ENCODE measurements around the gene C2CD4B. TPM values are rescaled to one million over a fixed set of nuclear protein-coding genes. Genes with fewer than 3 reads are reported as not detected.

The C2CD4B gene
- polyA plus RNA-seq, 1 donor (not counting 4 experiments of a cell fraction or from before 2014, with no cell fraction given) = not detected

DNA sequence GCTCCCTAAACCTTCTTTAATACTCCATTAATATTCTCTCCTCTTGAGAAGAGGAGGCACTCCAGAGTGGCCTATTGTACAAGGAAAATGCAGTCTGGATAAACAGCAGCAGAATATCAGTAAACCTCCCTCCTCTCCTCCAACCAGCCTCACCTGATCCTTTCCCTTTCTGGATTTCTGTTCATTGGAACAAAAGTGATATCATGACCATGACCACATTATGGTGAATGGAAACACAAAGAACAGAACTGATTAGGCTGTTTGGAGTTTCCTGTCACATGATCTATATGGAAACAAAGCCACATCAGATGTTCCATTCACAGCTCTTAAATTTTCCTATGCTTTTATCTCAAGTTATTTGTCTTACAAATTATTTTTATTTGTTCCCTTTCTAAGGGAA lies 14.6 kb downstream of the C2CD4B start:
- Histone ChIP-seq H3K27me3 (ENCODE audit: control insufficient read depth, extremely low read depth, insufficient read depth, low read length) (no peaks in the 10 kb centered on the region), H3K9me3 (ENCODE audit: control insufficient read depth, low read depth, low read length) (no peaks in the 10 kb centered on the region), H3K4me2 (ENCODE audit: control insufficient read depth, extremely low read depth, insufficient read depth, low read depth, low read length) (no peak overlapping the region), H3K4me1 (ENCODE audit: control insufficient read depth, extremely low read depth, insufficient read depth, low read length) (no peaks in the 10 kb centered on the region), H4K20me1 (ENCODE audit: control insufficient read depth, extremely low read depth, insufficient read depth, low read length) (no peaks in the 10 kb centered on the region), H3K27ac (ENCODE audit: control insufficient read depth, insufficient read depth, low read length) (no peak overlapping the region), H3K4me3 (ENCODE audit: control insufficient read depth in 2 of 3, extremely low read depth in 1 of 3, insufficient read depth in 2 of 3, low read depth in 1 of 3, low read length in 3 of 3) (no peak overlapping the region), H3K36me3 (ENCODE audit: control insufficient read depth in 2 of 2, extremely low read depth in 1 of 2, insufficient read depth in 2 of 2, low read length in 2 of 2) (no peaks in the 10 kb centered on the region), H3K9me1 (ENCODE audit: control insufficient read depth, extremely low read depth, insufficient read depth, low read length) (no peaks in the 10 kb centered on the region), H3K9ac (ENCODE audit: control insufficient read depth, extremely low read depth, insufficient read depth, low read length) (no peak overlapping the region), H2AFZ (ENCODE audit: control insufficient read depth, low read length) (no peak overlapping the region), H3K79me2 (ENCODE audit: control insufficient read depth, insufficient read depth, low read length) (no peaks in the 10 kb centered on the region)
- DNase-seq (ENCODE audit: low read depth, low spot score) (no peak), FAIRE-seq (no peak)
- dilution Hi-C loops (cut with MboI; ENCODE audit: extremely low pct_ligation_motif_present, low sequenced_read_pairs) = no loop called here
- TF ChIP-seq, protein P1, sequence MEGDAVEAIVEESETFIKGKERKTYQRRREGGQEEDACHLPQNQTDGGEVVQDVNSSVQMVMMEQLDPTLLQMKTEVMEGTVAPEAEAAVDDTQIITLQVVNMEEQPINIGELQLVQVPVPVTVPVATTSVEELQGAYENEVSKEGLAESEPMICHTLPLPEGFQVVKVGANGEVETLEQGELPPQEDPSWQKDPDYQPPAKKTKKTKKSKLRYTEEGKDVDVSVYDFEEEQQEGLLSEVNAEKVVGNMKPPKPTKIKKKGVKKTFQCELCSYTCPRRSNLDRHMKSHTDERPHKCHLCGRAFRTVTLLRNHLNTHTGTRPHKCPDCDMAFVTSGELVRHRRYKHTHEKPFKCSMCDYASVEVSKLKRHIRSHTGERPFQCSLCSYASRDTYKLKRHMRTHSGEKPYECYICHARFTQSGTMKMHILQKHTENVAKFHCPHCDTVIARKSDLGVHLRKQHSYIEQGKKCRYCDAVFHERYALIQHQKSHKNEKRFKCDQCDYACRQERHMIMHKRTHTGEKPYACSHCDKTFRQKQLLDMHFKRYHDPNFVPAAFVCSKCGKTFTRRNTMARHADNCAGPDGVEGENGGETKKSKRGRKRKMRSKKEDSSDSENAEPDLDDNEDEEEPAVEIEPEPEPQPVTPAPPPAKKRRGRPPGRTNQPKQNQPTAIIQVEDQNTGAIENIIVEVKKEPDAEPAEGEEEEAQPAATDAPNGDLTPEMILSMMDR (optimal IDR thresholded peaks at IDR 0.05 in 1 of 3, IDR thresholded peaks at IDR 0.05 in 1 of 3, conservative IDR thresholded peaks at IDR 0.05 in 1 of 3; ENCODE audit: extremely low read depth in 1 of 3, insufficient read depth in 2 of 3, low read length in 3 of 3) = no peak
- TF ChIP-seq EZH2 (IDR thresholded peaks at IDR 0.05; ENCODE audit: low read length) = no peak

DNA sequence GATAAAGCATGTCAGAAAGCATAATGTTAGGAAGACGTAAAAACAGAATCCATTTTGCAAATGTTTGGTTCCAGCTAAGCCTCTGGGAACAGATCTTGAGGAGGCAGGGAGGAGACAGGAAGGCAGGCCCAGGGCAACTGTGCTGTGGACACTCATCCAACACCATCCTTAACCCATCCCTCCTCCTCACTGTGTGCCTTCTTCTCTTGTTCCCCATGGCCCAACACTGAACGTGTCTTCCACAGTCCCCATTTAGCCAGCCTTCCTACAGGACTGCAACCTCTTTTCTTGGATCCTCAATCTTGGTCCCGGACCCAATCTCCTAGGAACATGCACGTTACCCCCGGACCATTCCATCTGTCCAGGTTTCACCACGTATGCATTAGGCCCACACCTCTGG lies 15.4 kb downstream of the C2CD4B start:
- dilution Hi-C loops (cut with MboI; ENCODE audit: extremely low pct_ligation_motif_present, low sequenced_read_pairs) = no loop called here
- no peak for FAIRE-seq

More for the DNA sequence above, 15.4 kb downstream of the C2CD4B start:
- no peaks in the 10 kb centered on the region for H3K4me1 ChIP-seq (ENCODE audit: control insufficient read depth, extremely low read depth, insufficient read depth, low read length)
- TF ChIP-seq EZH2 (IDR thresholded peaks at IDR 0.05; ENCODE audit: low read length) = no peak
- TF ChIP-seq, protein P1 (optimal IDR thresholded peaks at IDR 0.05 in 1 of 3, IDR thresholded peaks at IDR 0.05 in 1 of 3, conservative IDR thresholded peaks at IDR 0.05 in 1 of 3; ENCODE audit: extremely low read depth in 1 of 3, insufficient read depth in 2 of 3, low read length in 3 of 3) = no peak
- H3K4me2 ChIP-seq (ENCODE audit: control insufficient read depth, extremely low read depth, insufficient read depth, low read depth, low read length) = no peak overlapping the region
- H3K9ac ChIP-seq (ENCODE audit: control insufficient read depth, extremely low read depth, insufficient read depth, low read length) = no peak overlapping the region
- H3K27me3 ChIP-seq (ENCODE audit: control insufficient read depth, extremely low read depth, insufficient read depth, low read length) = no peaks in the 10 kb centered on the region
- no peaks in the 10 kb centered on the region for H3K9me3 ChIP-seq (ENCODE audit: control insufficient read depth, low read depth, low read length)
- H3K79me2 ChIP-seq (ENCODE audit: control insufficient read depth, insufficient read depth, low read length) = no peaks in the 10 kb centered on the region
- DNase-seq (ENCODE audit: low read depth, low spot score) = no peak
- no peaks in the 10 kb centered on the region for H4K20me1 ChIP-seq (ENCODE audit: control insufficient read depth, extremely low read depth, insufficient read depth, low read length)
- H3K27ac ChIP-seq (ENCODE audit: control insufficient read depth, insufficient read depth, low read length) = no peak overlapping the region
- no peak overlapping the region for H2AFZ ChIP-seq (ENCODE audit: control insufficient read depth, low read length)
- H3K4me3 ChIP-seq (ENCODE audit: control insufficient read depth in 2 of 3, extremely low read depth in 1 of 3, insufficient read depth in 2 of 3, low read depth in 1 of 3, low read length in 3 of 3) = no peak overlapping the region
- no peaks in the 10 kb centered on the region for H3K36me3 ChIP-seq (ENCODE audit: control insufficient read depth in 2 of 2, extremely low read depth in 1 of 2, insufficient read depth in 2 of 2, low read length in 2 of 2)
- no peaks in the 10 kb centered on the region for H3K9me1 ChIP-seq (ENCODE audit: control insufficient read depth, extremely low read depth, insufficient read depth, low read length)
